Right lobe of liver (tissue), 4 donors: ENCODE measurements around the gene INKA1.

Experiments used
- POLR2A ChIP-seq: fragments of 450-650 bp; IDR thresholded peaks from one replicate; pipeline ENCODE4 v1.6.1; 2017; ENCODE audit warnings: antibody characterized with exemption, mild to moderate bottlenecking
- TF ChIP-seq, protein P1 (sequence below), 4 donors: fragments of 200-600 bp in 3 of 4; fragments of 450-650 bp in 1 of 4; IDR thresholded peaks; one replicate each; pipeline versions ENCODE4 v1.5.1 to v1.8.0; 2016 to 2022; ENCODE audit warnings: antibody characterized with exemption in 4 of 4, mild to moderate bottlenecking in 2 of 4
- donor health status: DM: no; HTN: no; CAD: no.
- donor health status: DM: no; HTN: no; CAD: no.
- donor health status: DM: no; HTN: yes; CAD: no.

DNA sequence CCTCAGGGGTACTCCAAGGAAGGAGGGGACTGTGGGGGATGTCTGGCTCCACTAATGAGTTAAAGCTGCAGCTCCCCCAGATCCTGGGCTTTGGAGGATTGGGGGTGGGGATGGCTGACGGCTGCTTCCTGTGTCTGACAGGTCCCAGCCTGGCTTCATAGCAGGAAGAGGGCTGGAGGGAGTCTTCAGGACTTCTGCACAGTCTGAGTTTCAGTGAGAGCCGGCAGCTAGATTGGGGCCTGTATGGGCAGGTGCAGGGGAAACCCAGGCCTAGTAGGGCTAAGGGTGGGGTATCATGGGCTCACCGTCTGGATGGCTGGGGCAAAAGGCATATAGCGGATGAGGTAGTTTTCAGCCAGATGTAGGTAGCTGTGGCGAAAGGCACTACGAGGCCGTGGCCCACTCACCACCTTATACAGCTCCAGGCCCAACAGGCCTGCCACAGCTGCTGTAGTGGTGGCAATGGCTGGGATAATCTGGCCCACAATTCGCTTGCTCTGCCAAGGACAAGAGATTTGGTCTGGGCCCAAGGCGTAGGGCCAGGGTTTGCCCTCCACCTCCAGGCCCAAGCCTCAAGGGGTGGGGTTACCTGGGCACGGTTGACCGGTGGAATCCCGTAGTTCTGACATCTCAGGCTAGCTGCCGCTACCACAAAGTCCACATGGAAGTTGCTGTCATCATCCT lies 4.5 kb downstream of the INKA1 start:
- TF ChIP-seq POLR2A, result no peak
- TF ChIP-seq, protein P1, sequence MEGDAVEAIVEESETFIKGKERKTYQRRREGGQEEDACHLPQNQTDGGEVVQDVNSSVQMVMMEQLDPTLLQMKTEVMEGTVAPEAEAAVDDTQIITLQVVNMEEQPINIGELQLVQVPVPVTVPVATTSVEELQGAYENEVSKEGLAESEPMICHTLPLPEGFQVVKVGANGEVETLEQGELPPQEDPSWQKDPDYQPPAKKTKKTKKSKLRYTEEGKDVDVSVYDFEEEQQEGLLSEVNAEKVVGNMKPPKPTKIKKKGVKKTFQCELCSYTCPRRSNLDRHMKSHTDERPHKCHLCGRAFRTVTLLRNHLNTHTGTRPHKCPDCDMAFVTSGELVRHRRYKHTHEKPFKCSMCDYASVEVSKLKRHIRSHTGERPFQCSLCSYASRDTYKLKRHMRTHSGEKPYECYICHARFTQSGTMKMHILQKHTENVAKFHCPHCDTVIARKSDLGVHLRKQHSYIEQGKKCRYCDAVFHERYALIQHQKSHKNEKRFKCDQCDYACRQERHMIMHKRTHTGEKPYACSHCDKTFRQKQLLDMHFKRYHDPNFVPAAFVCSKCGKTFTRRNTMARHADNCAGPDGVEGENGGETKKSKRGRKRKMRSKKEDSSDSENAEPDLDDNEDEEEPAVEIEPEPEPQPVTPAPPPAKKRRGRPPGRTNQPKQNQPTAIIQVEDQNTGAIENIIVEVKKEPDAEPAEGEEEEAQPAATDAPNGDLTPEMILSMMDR (IDR thresholded peaks at IDR 0.05), result no peak
